HepG2 (cell line): ENCODE measurements around the gene HDLBP. TPM values are rescaled to one million over a fixed set of nuclear protein-coding genes. Genes with fewer than 3 reads are reported as not detected.

Experiments
- AHDC1 ChIP-seq: sonication (generic); formaldehyde crosslinking; IDR thresholded peaks from 2 replicates; pipeline ENCODE4 v1.5.1; 2020; ENCODE audit warnings: mild to moderate bottlenecking, missing genetic modification reagents, borderline replicate concordance
- CAMTA2 ChIP-seq: sonication (generic); formaldehyde crosslinking; IDR thresholded peaks from 2 replicates; pipeline ENCODE4 v1.4.0; 2020; ENCODE audit warnings: mild to moderate bottlenecking, missing genetic modification reagents, borderline replicate concordance
- CBX1 ChIP-seq: IDR thresholded peaks from one replicate; pipeline ENCODE4 v1.6.1; 2016; ENCODE audit warnings: antibody characterized with exemption, low read depth
- CHD4 ChIP-seq: fragments of 200-600 bp; sonication (generic); IDR thresholded peaks from 2 replicates; pipeline ENCODE4 v1.7.0; 2017; ENCODE audit warnings: mild to moderate bottlenecking, low read length, borderline replicate concordance
- GABPB1 ChIP-seq: IDR thresholded peaks from 2 replicates; pipeline ENCODE4 v1.6.1; 2016; ENCODE audit warnings: mild to moderate bottlenecking, missing genetic modification reagents, moderate library complexity, missing compliant biosample characterization
- MTF2 ChIP-seq: sonication (generic); formaldehyde crosslinking; IDR thresholded peaks from 2 replicates; pipeline ENCODE4 v1.5.0; 2020; ENCODE audit warnings: missing genetic modification reagents, borderline replicate concordance
- NRL ChIP-seq: sonication (generic); formaldehyde crosslinking; IDR thresholded peaks from 2 replicates; pipeline ENCODE4 v1.5.0; 2020; ENCODE audit warnings: missing genetic modification reagents, mild to moderate bottlenecking, moderate library complexity, borderline replicate concordance
- PHF5A ChIP-seq: IDR thresholded peaks from one replicate; pipeline ENCODE4 v1.6.1; 2018; ENCODE audit warnings: low read depth, missing genetic modification reagents; ENCODE audit not compliant: unreplicated experiment
- RBAK ChIP-seq: sonication (generic); formaldehyde crosslinking; IDR thresholded peaks from 2 replicates; pipeline ENCODE4 v1.5.1; 2020; ENCODE audit warnings: mild to moderate bottlenecking, missing genetic modification reagents
- SMYD3 ChIP-seq: sonication (generic); formaldehyde crosslinking; IDR thresholded peaks from 2 replicates; pipeline ENCODE4 v1.8.1; 2023; ENCODE audit warnings: mild to moderate bottlenecking, missing genetic modification reagents
- SRF ChIP-seq: IDR thresholded peaks from 2 replicates; pipeline ENCODE4 v1.6.1; 2011; ENCODE audit warnings: mild to moderate bottlenecking, low read depth, low read length, moderate library complexity
- SSRP1 ChIP-seq: IDR thresholded peaks from 2 replicates; pipeline ENCODE4 v1.6.1; 2016; ENCODE audit warnings: control low read depth
- ZBTB25 ChIP-seq: IDR thresholded peaks from 2 replicates; pipeline ENCODE4 v1.6.1; 2018; ENCODE audit warnings: missing genetic modification reagents
- ZNF740 ChIP-seq: sonication (generic); formaldehyde crosslinking; IDR thresholded peaks from 2 replicates; pipeline ENCODE4 v1.4.0; 2020; ENCODE audit warnings: missing genetic modification reagents
- ZNF773 ChIP-seq: sonication (generic); formaldehyde crosslinking; IDR thresholded peaks from 2 replicates; pipeline ENCODE4 v1.4.0; 2020; ENCODE audit warnings: missing genetic modification reagents, borderline replicate concordance
- ZNF777 ChIP-seq: sonication (generic); formaldehyde crosslinking; IDR thresholded peaks from 2 replicates; pipeline ENCODE4 v1.4.0; 2020; ENCODE audit warnings: missing genetic modification reagents
- polyA plus RNA-seq, 8 experiments: library from polyadenylated mRNA; depleted of rRNA in 3 of 8; stranded (reverse) in 7 of 8; unstranded in 1 of 8; fragments of >200 nt; fragmentation: Illumina TruSeq in 4 of 8; extraction: Trizol in 4 of 8; gene quantifications; 2 replicates each; pipeline versions ENCODE4 v1.2.1 to v1.2.3, GENCODE V29; 2011 to 2016; ENCODE audit warnings: low read depth in 4 of 8, missing spikeins in 1 of 8, mixed read lengths in 1 of 8; ENCODE audit not compliant: insufficient read depth in 1 of 8
- total RNA-seq, 5 experiments: library from RNA; depleted of rRNA; stranded (reverse); fragments of >200 nt; fragmentation: Illumina TruSeq; extraction: Trizol; gene quantifications; 2 replicates each; pipeline ENCODE4 v1.2.3, GENCODE V29; 2016; ENCODE audit warnings: low read depth in 1 of 5
- TF ChIP-seq, protein P1 (sequence below): sonication (generic); formaldehyde crosslinking; IDR thresholded peaks from 2 replicates; pipeline ENCODE4 v1.4.0; 2020; ENCODE audit warnings: missing genetic modification reagents

The HDLBP gene
- total and polyA plus RNA-seq, 2 of the 13 experiments (the other 11 are each of a cell fraction or from before 2014, with no cell fraction given): 464 to 707 TPM

DNA sequence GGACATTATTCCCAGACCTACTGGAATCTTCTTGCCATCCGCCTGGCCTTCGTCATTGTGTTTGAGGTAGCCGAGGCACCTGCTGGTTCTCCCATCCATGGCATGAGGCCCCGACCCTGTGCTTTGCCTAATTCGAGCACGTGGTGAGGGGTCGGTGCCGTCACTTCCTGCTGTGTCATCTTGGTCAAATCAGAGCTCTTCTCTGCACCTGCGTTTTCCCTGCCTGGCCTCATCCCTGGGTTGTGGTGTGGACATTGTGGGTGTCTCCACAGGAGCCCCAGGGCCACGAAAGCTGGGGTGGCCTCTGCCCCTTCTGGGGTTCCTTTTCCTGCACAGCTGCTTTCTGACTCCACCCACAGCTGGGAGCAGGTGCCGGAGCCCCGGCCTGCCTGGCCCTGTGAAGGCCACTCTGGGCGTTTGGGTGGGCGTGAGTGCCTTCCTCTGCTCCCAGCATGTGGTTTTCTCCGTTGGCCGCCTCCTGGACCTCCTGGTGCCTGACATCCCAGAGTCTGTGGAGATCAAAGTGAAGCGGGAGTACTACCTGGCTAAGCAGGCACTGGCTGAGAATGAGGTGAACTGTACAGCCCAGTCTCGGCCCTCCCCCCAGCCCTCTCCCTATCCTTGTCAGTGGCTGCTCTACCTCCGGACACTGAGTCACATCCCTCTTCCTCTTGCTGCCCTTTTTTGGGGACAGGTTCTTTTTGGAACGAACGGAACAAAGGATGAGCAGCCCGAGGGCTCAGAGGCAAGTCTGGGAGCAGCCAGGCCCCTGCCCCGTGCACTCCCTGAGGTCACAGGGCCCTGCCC is 92.1 kb downstream of the HDLBP start (continued):
- TF ChIP-seq, protein P1, sequence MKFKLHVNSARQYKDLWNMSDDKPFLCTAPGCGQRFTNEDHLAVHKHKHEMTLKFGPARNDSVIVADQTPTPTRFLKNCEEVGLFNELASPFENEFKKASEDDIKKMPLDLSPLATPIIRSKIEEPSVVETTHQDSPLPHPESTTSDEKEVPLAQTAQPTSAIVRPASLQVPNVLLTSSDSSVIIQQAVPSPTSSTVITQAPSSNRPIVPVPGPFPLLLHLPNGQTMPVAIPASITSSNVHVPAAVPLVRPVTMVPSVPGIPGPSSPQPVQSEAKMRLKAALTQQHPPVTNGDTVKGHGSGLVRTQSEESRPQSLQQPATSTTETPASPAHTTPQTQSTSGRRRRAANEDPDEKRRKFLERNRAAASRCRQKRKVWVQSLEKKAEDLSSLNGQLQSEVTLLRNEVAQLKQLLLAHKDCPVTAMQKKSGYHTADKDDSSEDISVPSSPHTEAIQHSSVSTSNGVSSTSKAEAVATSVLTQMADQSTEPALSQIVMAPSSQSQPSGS (CRISPR knock-in tag): 0 out of 2 replicates have a peak, but pooled peaks have one; percentile 2
- TF ChIP-seq CBX1 (no peak), RBAK (CRISPR knock-in tag) (0 out of 2 replicates have a peak, but pooled peaks have one; percentile 2), GABPB1 (CRISPR knock-in tag) (0 out of 2 replicates have a peak, but pooled peaks have one; percentile 31), NRL (CRISPR knock-in tag) (0 out of 2 replicates have a peak, but pooled peaks have one; percentile 35), SRF (peak; percentile 30; the same call in 1 of the 2 replicates), MTF2 (CRISPR knock-in tag) (no peak), CHD4 (no peak), AHDC1 (0 out of 2 replicates have a peak, but pooled peaks have one; percentile 14), ZNF773 (CRISPR knock-in tag) (no peak), ZBTB25 (CRISPR knock-in tag) (peak; percentile 7; the same call in 1 of the 2 replicates), SMYD3 (CRISPR knock-in tag) (no peak), SSRP1 (CRISPR knock-in tag) (peak; percentile 37; the same call in 1 of the 2 replicates), ZNF777 (CRISPR knock-in tag) (no peak), ZNF740 (CRISPR knock-in tag) (0 out of 2 replicates have a peak, but pooled peaks have one; percentile 9), PHF5A (CRISPR knock-in tag) (peak; percentile 21), CAMTA2 (CRISPR knock-in tag) (peak; percentile 33; the same call in 1 of the 2 replicates)
